Measurements from ENCODE around the gene IMMP1L. TPM values are rescaled to one million over a fixed set of nuclear protein-coding genes. Genes with fewer than 3 reads are reported as not detected.
A peak's percentile ranks its signal among the peaks of the same experiment; 100 is the strongest.

IMMP1L gene
- total RNA-seq, 1 donor from 2014 or later = 67.9 TPM

GRCh38 chr11:31404614-31405013 lies 104.8 kb downstream of the IMMP1L start:
- DNase-seq (ENCODE audit: low spot score) = no peak

GRCh38 chr11:31397239-31397834 lies 112.1 kb downstream of the IMMP1L start:
- DNase-seq (ENCODE audit: low spot score) = peak; percentile 13

- DNase-seq (ENCODE audit: low spot score) = no peak
Observed at GRCh38 chr11:31387379-31387778, 122.0 kb downstream of the IMMP1L start.

- DNase-seq (ENCODE audit: low spot score) = no peak
Observed at GRCh38 chr11:31383116-31383515, 126.3 kb downstream of the IMMP1L start.

Other genes starting within 250 kb of the IMMP1L start
- gene DCDC1, start 139.9 kb downstream of the IMMP1L start, total RNA-seq (ENCODE audit: insufficient read depth, low replicate concordance) = 15.4 TPM
- 28.4 TPM for gene DNAJC24, start 139.8 kb downstream of the IMMP1L start, total RNA-seq (ENCODE audit: insufficient read depth, low replicate concordance)
- 46.5 TPM for gene ELP4, start 145 bp upstream of the IMMP1L start, total RNA-seq (ENCODE audit: insufficient read depth, low replicate concordance)

Measured in umbilical cord (tissue), 2 donors.